Sciatic nerve (tissue), 2 donors: ENCODE results near the gene SYNDIG1L. TPM values are rescaled to one million over a fixed set of nuclear protein-coding genes. Genes with fewer than 3 reads are reported as not detected.
"Not testable (repeated sequence)": the region's sequence is repeated elsewhere in the genome, so short reads cannot be mapped to it uniquely, and the experiment has no call there.

Experiments
- ATAC-seq: fragments of 200-7000 bp; cut with Tn5 transposase; one replicate; pipeline ENCODE4 v1.9.1; 2020; ENCODE audit warnings: mild to moderate bottlenecking, moderate library complexity
- DNase-seq: peaks from one replicate; pipeline ENCODE4 v3.0.0-alpha.2; 2020; ENCODE audit warnings: low spot score
- intact Hi-C: fragments of 100-400 bp; cut with DNase I; formaldehyde crosslinking; loops from one replicate; pipeline ENCODE4 v1.14.2; 2022
- total RNA-seq: library from RNA; stranded (reverse); fragmentation: NEBNext Ultra II Directional; extraction: Animal tissue kit (Norgen Biotek cat#: 25700); gene quantifications from one replicate; pipeline ENCODE4 v1.2.1, GENCODE V29; 2021
- donor health status: DM: no; HTN: no; CAD: no.
- donor health status: DM: no; HTN: no; CAD: no.

SYNDIG1L gene
- total RNA-seq, 1 donor from 2014 or later, result 0.58 TPM

DNA sequence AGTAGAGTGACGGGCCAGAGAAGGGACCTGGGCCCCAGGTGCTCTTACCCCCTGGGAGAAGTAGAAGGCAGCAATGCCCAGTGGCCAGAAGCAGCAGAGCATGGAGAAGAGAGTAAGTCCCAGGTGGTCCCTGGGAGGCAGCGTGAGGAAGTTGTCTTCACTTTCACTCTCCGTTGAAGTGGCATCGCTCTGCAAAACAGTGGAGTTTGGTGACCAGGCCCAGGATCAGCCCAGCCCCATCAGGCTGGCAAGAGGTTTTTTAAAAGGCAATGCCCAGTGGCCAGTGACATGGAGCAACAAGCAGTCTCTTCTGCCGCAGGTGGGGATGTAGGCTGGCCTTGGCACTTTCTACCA lies 18.2 kb downstream of the SYNDIG1L start:
- ATAC-seq, result no peak
- intact Hi-C loops, result no loop called here
- no peak for DNase-seq

DNA sequence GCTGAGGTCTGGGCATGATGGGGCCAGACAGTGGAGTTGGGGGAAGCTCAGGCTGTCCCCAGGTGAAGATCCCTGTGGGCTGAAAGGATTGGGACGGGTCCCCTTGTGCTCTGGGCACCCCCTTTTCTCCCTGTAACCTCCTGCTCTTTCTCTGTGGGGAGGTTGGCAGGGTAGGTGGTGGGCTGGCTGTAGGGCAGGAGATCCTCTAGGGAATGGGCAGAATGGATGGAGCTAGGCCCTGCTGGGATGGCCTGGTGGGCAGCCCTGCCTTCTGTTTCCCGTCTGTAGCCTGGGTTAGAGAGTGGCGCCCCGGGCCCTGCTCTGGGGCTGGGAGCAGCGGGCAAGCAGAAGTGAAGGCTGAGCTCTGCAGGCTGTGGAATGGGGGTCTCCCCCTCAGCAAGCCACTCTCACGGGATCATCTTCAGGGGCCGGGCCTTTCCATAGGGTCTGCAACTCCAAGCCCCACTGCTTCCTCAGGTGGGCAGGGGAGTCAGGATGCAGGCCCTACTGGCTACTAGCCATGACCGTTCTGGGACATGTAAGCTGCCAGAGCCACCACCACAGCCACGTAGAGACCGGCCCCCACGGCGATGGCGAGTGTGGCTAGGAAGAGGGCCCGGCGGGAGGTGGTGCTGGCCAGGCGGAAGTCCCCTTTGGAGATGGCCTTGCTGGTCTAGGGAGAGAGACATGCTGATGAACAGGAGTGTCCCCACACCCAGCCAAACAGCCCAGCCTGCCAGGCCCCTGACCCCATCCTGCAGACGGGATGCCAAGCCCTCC lies 18.8 kb downstream of the SYNDIG1L start:
- intact Hi-C loops, result no loop called here
- DNase-seq (no peak), ATAC-seq (no peak)

DNA sequence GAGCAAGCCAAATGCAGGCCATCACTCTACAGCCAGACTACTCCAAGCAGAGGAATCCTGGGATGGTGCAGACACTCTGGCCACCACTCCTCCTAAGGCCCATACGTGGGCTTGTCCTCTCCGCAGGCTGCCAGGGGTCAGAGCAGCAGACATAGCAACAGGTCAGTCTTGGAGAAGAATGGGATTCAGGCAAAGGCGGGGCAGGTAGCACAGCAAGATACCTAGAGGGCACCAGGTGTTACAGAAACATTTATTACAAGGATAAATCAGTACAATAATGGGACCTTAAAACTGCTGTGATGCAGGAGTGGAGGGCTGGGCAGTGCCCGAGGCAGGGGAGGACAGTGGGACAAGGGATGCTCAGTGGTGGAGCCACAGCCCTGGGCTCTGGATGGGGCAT lies 20.3 kb downstream of the SYNDIG1L start:
- DNase-seq, result no peak
- ATAC-seq, result no peak
- intact Hi-C loops, result no loop called here

DNA sequence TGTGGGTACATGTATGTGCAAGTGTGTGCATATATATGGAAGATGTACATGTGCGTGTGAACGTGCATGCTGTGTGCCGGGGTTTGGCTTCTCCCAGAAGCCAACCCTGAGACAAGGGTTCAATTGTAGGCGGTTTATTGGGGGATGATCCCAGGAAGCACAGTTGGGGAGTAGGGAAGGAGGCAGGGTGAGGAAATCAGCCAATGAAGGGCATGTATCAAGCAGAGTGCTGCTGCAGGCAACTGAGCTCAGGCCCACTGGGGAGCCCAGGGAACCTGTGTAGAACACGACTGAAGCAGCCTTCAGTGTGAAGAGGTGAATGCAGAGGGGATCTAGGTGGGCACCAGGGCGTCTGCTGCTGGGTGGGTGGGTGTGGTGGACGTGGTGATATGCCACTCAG lies 21.6 kb downstream of the SYNDIG1L start:
- DNase-seq (no peak), ATAC-seq (no peak)
- intact Hi-C loops, result no loop called here

DNA sequence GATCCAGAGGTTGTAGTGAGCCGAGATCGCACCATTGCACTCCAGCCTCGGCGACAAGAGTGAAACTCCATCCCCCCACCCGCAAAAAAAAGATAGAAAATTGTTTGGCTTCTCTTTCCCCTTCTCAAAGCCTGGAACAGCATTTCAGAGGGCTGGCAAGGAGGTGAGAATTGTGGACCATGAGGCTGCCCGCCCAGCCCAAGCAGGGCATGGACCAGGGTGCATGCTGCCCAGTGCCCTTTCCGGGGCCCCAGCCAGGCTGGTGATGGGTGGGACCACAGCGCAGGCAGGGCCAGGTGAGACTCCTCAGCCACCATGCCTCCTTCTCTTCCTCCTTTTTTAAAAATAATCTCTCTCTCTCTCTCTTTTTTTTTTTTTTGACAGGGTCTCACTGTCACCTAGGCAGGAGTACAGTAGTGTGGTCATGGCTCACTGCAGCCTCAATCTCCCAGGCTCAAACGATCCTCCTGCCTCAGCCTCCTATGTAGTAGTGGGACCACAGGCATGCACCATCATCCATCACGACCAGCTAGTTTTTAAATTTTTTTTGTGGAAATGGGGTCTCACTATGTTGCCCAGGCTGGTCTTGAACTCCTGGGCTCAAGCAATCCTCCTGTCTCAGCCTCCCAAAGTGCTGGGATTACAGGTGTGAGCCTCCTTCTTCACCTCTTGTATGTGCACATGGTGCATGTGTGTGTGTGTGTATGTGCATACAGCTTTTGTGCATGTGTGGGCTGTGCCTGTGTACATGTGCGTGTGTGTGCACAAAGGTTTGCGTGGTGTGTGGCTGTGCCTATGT lies 22.2 kb downstream of the SYNDIG1L start:
- intact Hi-C loops, result no loop called here
- DNase-seq (no peak), ATAC-seq (no peak)

DNA sequence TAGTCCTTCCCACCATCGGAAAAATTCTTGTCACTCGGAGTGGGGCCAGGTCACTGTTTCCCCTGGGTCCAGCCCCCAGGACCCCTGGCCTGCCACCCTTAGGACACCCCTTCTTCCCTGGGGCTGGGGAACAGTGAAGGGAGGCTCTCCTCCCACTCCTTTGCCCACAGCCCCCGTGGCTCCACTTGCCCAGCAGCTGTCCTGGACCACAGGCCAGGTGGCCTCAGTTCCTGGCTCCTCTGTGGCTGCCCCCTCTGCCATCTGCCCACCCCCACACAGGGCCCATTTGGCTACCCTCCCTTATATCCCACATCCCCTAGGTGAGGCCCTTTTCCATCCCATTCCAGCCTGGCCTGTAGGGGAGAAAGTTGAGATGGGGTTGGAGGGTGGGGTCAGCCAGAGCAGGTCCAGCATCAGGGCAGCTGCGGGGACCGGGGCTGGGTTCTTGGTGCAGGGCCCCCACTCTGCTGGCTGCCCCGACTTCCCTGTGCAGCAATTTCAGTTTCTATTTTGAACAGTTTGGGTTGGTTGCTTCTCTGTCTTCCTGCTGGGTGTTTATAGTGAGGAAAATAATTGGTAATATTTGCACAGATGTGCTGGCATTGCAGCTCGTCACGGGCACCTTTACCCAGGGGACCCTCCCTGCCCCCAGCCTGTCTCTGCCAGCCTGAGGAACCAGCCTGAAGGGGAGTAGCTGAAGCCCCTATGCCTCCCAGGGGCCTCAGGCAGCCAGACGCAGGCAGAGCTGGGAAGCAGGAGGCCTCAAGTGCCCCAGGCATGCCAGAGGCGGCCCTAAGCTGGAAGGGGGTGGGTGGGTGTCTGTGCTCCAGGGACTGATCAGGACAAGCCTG lies 23.4 kb downstream of the SYNDIG1L start:
- peak; percentile 31 for DNase-seq
- intact Hi-C loops, result no loop called here
- no peak for ATAC-seq

DNA sequence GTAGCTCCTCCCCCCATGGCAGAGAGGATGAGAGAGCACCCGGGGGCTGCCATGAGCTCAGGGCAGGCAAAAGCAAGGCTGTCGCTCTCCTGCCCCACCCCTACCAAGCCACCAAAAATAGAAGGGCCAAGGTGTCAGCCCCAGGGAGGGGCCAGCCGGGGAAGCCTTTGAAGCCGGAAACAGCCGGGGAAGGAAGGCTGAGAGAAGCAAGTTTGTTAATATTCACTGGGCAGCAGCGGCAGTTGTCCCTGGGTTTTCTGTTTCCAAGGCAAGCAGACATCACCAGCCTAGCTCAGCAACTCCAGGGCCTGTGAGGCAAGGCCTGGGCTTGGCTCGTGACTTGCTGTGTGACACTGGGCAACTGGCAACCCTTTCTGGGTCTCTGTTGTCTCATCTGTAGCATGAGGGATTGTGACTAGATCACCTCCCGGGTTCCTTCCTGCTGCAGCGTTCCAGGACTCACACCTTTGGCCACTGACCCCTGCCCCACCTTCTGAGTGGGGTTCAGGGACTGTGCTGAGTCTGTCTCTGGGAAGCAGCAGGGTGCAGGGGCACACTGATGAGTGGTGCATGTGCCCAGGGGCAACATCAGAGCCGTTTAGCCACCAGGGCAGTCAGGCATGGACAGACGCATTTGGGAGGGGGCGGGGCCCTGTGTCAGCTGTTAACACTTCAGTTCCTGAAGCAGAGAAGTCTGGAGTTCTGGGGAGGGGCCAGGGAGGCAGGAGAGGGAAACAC lies 24.3 kb downstream of the SYNDIG1L start:
- DNase-seq, result peak; percentile 54
- intact Hi-C loops, result no loop called here
- ATAC-seq, result peak; percentile 65

DNA sequence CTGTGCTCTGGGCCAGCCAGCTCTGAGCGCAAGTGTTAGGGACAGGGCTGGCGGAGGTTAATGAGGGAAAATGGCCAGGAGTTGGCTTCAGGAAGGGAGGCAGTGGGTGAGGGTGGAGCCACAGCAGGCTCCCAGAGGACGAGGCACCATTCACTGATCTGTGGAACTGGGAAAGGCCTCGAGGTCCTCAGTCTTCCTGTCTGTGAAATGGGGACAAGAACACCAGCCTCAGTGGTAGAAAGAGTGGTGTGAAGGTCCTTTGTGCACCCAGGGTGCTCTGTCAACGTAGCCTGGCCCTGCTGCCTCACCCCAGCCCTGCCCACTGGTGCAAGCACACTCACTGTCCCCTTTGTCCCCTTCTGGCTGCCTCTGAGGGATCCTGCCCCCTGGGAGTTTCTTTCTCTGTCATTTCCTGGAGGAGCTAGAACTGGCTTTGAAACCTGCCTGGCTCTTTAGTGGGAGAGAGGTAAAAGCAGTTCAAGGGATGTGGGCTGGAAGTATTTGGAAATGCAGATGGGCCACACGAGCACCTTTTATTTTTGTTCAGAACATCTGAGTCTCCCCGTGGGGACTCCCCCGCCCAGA lies 25.0 kb downstream of the SYNDIG1L start:
- intact Hi-C loops, result no loop called here
- DNase-seq (no peak), ATAC-seq (peak; percentile 8)

DNA sequence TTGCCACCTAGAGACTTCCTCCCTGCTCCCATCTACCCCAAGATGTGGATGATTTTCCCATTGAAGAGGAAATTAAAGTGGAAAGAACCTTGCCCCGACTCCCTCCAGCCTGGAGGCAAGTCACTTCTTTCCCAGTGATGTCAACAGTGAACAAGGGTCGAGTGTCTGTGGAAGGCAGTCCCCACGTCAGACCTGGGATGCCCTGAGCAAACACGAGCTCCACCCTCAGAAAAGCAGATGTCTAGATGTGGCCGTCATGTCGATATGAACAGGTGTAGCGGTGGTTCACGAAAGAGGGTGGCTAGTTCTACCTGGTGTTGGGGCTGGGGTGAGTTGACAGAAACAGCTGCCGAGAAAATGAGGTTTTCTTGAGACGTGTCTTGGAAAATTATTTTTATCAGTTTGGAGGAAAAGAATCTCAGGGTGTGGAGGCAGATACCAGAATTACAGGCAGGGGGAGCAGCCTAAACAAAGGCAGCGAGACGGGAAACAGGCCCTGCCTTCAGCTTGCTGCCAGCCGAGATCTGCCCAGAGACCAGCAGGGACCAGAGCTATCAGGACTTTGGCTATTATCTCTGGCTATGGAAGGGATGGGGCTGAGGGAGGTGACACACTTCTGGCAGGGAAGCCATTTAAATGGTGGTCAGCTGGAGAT lies 25.9 kb downstream of the SYNDIG1L start:
- intact Hi-C loops, result no loop called here
- ATAC-seq, result peak; percentile 42

DNA sequence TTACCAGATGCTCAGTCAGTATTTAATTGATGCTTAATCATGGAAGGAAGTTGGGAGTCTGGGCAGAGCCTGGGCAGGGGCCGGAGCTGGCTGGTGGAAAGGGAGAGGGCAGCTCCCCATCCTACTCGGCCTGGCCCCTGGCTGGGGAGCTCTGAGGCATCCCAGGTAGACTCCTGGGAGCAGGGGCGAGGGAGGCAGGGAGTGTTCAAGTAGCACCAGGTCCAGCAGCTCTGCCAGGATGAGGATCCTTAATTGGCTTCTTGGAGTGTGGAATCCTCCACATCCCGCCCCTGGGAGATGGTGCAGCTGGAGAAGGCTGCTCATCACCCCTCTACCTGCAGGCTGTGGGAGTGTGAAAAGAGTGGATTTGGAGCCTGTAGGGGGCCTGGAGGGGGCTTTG lies 30.9 kb downstream of the SYNDIG1L start:
- DNase-seq, result no peak
- ATAC-seq, result no peak

More for the DNA sequence above, 25.9 kb downstream of the SYNDIG1L start:
- DNase-seq, result no peak

DNA sequence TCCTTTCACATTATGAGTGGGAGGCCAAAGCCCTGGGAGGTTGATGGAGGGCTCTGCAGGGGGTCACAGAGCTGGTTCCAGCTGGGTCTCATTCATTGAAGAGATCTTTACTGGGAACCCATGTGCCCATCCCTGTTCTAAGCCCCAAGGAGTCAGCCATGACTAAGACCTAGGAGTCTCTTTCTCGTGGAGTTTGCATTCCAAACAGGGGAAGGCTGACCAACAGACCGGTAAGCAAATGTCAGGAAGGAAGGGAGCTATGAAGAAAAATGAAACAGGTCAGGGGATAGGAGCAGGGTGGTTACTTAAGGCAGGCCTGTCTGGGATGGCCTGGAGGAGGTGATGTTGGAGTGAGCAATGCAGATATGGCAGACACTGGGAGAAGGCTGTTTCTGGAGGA lies 31.5 kb downstream of the SYNDIG1L start:
- DNase-seq (no peak), ATAC-seq (no peak)
- intact Hi-C loops, result no loop called here

More for the DNA sequence above, 30.9 kb downstream of the SYNDIG1L start:
- intact Hi-C loops, result no loop called here

DNA sequence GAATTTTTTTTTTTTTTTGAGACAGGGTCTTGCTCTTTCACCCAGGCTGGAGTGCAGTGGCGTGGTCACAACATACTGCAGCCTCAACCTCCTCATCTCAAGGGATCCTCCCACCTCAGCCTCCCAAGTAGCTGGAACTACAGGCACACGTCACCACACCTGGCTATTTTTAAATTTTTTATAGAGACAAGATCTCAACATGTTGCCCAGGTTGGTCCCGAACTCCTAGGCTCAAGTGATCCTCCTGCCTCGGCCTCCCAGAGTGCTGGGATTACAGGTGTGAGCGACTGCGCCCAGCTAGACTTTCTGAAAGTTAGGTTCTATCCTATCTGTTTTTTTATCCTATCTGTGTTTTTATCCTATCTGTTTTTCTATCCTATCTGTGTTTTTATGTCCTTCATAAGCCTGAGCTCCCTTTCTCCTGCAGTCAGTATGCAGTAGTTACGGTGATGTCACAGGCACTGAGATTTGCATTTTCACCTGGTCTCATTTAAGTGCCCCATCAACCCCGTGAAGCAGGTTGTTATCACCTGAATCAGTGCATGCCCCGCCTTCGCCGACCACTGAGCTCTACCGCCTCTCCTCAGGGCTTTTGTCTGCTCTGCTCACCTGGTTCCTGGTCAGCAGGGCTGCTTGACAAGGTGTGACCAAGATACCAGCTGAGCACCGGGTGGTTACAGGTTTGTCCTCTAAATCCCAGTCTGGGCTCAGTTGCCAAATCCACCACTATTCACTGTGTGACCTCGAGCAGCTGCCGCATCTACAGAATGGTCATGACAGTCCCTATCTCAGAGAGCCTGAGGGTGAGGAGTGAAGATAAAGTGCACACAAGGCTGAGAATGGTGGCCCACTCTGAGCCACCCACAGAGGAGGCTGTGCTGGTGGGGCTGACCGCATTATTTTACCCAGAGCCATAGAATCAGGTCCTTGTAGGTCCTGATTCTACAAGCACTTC lies 33.1 kb downstream of the SYNDIG1L start:
- ATAC-seq (no peak), DNase-seq (no peak)
- intact Hi-C loops, result no loop called here

DNA sequence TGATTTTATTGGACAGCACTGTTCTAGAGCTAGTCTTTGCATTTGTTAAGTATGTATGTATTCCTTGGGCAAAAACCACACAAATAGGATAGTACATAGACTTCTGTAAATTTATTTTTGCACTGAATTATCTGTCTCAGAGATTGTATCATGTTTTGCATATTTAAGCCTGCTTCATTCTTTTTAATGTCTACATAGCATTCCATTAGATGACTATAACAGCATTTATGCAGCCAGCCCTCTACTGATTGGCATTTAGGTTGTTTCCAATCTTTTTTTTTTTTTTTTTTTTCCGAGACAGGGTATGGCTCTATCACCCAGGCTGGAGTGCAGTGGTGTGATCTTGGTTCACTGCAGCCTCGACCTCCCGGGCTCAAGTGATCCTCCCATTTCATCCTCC lies 34.5 kb downstream of the SYNDIG1L start:
- intact Hi-C loops, result no loop called here
- no peak for ATAC-seq
- DNase-seq, result no peak

DNA sequence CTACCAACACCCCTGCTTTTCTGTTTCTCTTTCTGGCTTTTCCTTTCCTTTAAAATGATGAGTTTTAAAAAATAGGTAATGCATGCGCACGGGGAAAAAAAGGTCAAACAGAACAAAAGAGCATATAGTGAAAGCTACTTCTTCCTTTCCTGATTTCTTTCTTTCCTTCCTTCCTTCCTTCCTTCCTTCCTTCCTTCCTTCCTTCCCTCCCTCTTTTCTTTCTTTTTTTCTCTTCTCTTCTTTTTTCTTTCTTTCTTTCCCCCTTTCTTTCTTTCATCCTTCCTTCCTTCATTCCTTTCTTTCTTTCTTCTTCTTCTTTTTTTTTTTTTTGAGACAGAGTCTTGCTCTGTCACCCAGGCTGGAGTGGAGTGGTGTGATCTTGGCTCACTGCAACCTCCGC lies 35.5 kb downstream of the SYNDIG1L start:
- intact Hi-C loops, DNase-seq, ATAC-seq: not testable (repeated sequence)

DNA sequence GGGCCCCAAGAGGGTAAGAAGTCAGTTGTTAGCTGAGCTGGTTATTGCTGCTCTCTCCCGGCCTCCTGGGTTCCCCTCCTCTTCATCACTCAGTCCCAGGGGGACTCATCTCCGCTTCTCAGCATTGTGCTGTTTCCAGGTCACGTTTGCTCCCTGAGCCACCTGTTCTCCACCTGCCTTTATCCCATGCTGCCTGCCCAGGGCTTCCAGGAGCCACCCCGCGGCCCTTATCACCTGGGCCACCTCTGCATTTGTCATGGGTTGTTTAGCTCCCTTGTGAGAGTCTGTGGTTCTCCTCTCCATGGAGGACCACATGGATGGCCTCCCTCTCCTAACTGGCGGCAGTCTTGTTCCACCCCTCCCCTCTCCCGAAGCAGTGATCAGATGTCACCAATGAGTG lies 36.0 kb downstream of the SYNDIG1L start:
- ATAC-seq (no peak), DNase-seq (no peak)
- intact Hi-C loops, result no loop called here

DNA sequence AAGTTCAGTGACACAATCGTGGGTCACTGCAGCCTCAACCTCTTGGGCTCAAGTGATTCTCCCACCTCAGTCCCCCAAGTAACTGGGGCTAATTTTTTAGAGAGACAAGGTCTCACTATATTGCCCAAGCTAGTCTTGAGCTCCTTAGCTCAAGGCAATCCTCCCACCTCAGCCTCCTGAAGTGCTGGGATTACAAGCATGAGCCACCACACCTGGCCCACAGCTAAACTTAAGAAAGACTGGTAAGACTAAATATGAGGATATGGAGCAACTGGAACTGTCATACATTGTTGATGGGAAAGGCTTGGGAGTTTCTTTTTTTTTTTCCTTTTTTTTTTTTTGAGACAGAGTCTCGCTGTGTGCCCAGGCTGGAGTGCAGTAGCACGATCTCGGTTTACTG lies 43.8 kb downstream of the SYNDIG1L start:
- ATAC-seq, result no peak
- DNase-seq, result no peak
- intact Hi-C loops, result no loop called here

DNA sequence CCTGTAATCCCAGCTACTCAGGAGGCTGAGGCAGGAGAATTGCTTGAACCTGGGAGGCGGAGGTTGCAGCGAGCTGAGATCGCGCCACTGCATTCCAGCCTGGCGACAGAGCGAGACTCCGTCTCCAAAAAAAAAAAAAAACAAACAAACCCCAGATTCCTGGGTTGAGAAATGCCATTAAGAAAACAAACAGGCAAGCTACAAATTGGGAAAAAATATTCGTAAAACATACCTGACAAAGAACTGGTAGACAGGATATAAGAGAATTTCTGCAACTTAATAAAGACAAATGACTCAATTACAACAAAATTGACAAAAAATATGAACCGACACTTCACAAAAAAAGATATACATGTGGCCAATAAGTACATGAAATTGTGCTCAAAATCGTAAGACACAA lies 44.4 kb downstream of the SYNDIG1L start:
- not testable (repeated sequence) for DNase-seq, ATAC-seq

More for the DNA sequence above, 44.4 kb downstream of the SYNDIG1L start:
- intact Hi-C loops, result not testable (repeated sequence)
